ENCODE results near the gene USP17L19.
"Not testable (repeated sequence)": the region's sequence is repeated elsewhere in the genome, so short reads cannot be mapped to it uniquely, and the experiment has no call there.

Gene USP17L19
- total RNA-seq: 0 reads per million in 2 donors

GRCh38 chr4:9253078-9253477 lies at the start of gene USP17L19:
USP17L19 (plus strand) TSS chr4:9253378; CDS start chr4:9253378, 0 bp downstream.
- DNase-seq: not testable (repeated sequence)

- DNase-seq: not testable (repeated sequence)
Measured at GRCh38 chr4:9210357-9210756, 42.8 kb upstream of the USP17L19 start, which contains the start of gene USP17L10. USP17L10 (plus strand) TSS chr4:9210657; CDS start chr4:9210657, 0 bp downstream.

DNA sequence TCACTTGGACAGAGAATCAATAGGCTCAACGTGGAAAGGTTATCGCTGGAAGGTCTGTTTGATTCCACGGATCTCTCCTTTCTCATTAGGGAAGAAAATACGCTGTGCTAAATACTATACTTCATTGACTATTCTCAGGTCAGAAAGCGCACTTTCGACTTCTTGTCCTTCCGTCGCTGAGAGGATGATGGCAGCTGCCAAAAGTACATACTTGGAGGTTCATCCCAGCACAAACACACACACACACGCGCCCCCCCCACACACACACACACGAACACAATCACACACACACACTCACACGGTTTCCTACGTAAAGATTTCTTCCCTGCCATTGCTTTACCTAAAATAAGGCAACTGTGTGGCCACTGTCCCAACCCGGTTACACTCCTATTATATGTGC lies 38.5 kb upstream of the USP17L19 start:
- not testable (repeated sequence) for DNase-seq

DNA sequence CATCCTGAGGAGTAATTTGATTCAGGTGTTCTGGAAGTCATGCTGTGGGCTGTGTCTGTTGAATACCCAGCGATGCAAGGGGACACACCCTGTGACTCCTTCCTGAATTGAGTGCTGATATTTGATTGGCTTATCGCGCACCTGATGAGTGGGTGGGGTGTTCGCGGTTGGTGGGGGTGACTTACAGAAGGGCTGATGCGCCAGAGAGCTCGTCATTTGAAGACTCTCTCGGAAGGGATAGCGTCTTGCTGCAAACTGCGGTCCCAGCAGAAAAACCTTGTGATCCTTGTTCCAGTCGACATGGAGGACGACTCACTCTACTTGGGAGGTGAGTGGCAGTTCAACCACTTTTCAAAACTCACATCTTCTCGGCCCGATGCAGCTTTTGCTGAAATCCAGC lies 38.1 kb upstream of the USP17L19 start, which contains the start of gene USP17L11:
Gene USP17L11 (plus strand): TSS at position 301 of the 400 bp plus-strand sequence. CDS start 0 bp downstream, at position 301.
- DNase-seq: not testable (repeated sequence)

DNA sequence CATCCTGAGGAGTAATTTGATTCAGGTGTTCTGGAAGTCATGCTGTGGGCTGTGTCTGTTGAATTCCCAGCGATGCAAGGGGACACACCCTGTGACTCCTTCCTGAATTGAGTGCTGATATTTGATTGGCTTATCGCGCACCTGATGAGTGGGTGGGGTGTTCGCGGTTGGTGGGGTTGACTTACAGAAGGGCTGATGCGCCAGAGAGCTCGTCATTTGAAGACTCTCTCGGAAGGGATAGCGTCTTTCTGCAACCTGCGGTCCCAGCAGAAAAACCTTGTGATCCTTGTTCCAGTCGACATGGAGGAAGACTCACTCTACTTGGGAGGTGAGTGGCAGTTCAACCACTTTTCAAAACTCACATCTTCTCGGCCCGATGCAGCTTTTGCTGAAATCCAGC lies 33.3 kb upstream of the USP17L19 start, which contains the start of gene USP17L12:
Gene USP17L12 (plus strand): TSS at position 301 of the 400 bp plus-strand sequence. CDS start 0 bp downstream, at position 301.
- not testable (repeated sequence) for DNase-seq

GRCh38 chr4:9224596-9224995 lies 28.6 kb upstream of the USP17L19 start, which contains the start of gene USP17L13:
USP17L13 (plus strand) TSS chr4:9224896; CDS start chr4:9224896, 0 bp downstream.
- DNase-seq: not testable (repeated sequence)

- DNase-seq: not testable (repeated sequence)
Measured at GRCh38 chr4:9230249-9230648, 22.9 kb upstream of the USP17L19 start.

GRCh38 chr4:9234085-9234484 lies 19.1 kb upstream of the USP17L19 start, which contains the start of gene USP17L15:
USP17L15 (plus strand) TSS chr4:9234385; CDS start chr4:9234385, 0 bp downstream.
- DNase-seq: not testable (repeated sequence)

GRCh38 chr4:9238461-9238860 lies 14.7 kb upstream of the USP17L19 start:
- not testable (repeated sequence) for DNase-seq

- not testable (repeated sequence) for DNase-seq
Measured at GRCh38 chr4:9243579-9243978, 9.6 kb upstream of the USP17L19 start, which contains the start of gene USP17L17. USP17L17 (plus strand) TSS chr4:9243879; CDS start chr4:9243879, 0 bp downstream.

GRCh38 chr4:9247953-9248680 lies 5.1 kb upstream of the USP17L19 start, which contains the start of gene USP17L18:
USP17L18 (plus strand) TSS chr4:9248630; CDS start chr4:9248630, 0 bp downstream.
- not testable (repeated sequence) for DNase-seq

GRCh38 chr4:9257824-9258223 lies 4.6 kb downstream of the USP17L19 start, which contains the start of gene USP17L20:
USP17L20 (plus strand) TSS chr4:9258124; CDS start chr4:9258124, 0 bp downstream.
- DNase-seq: not testable (repeated sequence)

GRCh38 chr4:9262572-9262971 lies 9.4 kb downstream of the USP17L19 start, which contains the start of gene USP17L21:
USP17L21 (plus strand) TSS chr4:9262872; CDS start chr4:9262872, 0 bp downstream.
- not testable (repeated sequence) for DNase-seq

DNA sequence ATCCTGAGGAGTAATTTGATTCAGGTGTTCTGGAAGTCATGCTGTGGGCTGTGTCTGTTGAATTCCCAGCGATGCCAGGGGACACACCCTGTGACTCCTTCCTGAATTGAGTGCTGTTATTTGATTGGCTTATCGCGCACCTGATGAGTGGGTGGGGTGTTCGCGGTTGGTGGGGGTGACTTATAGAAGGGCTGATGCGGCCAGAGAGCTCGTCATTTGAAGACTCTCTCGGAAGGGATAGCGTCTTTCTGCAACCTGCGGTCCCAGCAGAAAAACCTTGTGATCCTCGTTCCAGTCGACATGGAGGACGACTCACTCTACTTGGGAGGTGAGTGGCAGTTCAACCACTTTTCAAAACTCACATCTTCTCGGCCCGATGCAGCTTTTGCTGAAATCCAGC lies 14.1 kb downstream of the USP17L19 start, which contains the start of gene USP17L22:
Gene USP17L22 (plus strand): TSS at position 301 of the 400 bp plus-strand sequence. CDS start 0 bp downstream, at position 301.
- DNase-seq: not testable (repeated sequence)

DNA sequence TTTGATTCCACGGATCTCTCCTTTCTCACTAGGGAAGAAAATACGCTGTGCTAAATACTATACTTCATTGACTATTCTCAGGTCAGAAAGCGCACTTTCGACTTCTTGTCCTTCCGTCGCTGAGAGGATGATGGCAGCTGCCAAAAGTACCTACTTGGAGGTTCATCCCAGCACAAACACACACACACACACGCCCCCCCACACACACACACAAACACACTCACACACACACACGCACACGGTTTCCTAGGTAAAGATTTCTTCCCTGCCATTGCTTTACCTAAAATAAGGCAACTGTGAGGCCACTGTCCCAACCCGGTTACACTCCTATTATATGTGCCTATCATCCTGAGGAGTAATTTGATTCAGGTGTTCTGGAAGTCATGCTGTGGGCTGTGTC lies 18.5 kb downstream of the USP17L19 start:
- not testable (repeated sequence) for DNase-seq
